Testis (tissue), 3 donors: ENCODE data around the gene BCAS3. TPM values are rescaled to one million over a fixed set of nuclear protein-coding genes. Genes with fewer than 3 reads are reported as not detected.

Experiments
- DNase-seq: peaks from one replicate; pipeline ENCODE4 v3.0.0-alpha.2; 2019
- H3K27ac ChIP-seq, 2 donors: fragments of 200-600 bp; sonication (generic); one replicate each; pipeline ENCODE4 v1.5.1; 2019
- H3K27me3 ChIP-seq: fragments of 200-600 bp; sonication (generic); one replicate; pipeline ENCODE4 v1.5.1; 2019
- H3K36me3 ChIP-seq: fragments of 200-600 bp; sonication (generic); one replicate; pipeline ENCODE4 v1.5.1; 2017; ENCODE audit warnings: low read depth; ENCODE audit errors: missing control alignments
- H3K4me1 ChIP-seq: fragments of 200-600 bp; sonication (generic); one replicate; pipeline ENCODE4 v1.5.1; 2019
- H3K4me3 ChIP-seq, 2 donors: fragments of 200-600 bp; sonication (generic); one replicate each; pipeline ENCODE4 v1.5.1; 2017 to 2019
- H3K9me3 ChIP-seq: fragments of 200-600 bp; sonication (generic); one replicate; pipeline ENCODE4 v1.5.1; 2017
- CTCF ChIP-seq, 3 experiments: fragments of 450-650 bp in 2 of 3; fragments of 200-600 bp in 1 of 3; sonication (generic) in 1 of 3; IDR thresholded peaks; one replicate each; pipeline ENCODE4 v1.5.1; 2016 to 2019; ENCODE audit warnings: antibody characterized with exemption in 3 of 3, mild to moderate bottlenecking in 2 of 3, moderate library complexity in 1 of 3
- POLR2A ChIP-seq: fragments of 450-650 bp; IDR thresholded peaks from one replicate; pipeline ENCODE4 v1.6.1; 2017; ENCODE audit warnings: antibody characterized with exemption, mild to moderate bottlenecking, moderate library complexity
- WGBS, 2 donors: methylation state at CpG; one replicate each; pipeline ENCODE4 v1.1.5; 2018; 5-methylcytosine and 5-hydroxymethylcytosine counted together
- intact Hi-C: fragments of 100-400 bp; cut with DNase I; formaldehyde crosslinking; loops from one replicate; pipeline ENCODE4 v1.15.1; 2023; ENCODE audit warnings: low total_unique reads
- polyA plus RNA-seq: library from polyadenylated mRNA; stranded (reverse); fragments of 350-450 nt; fragmentation: Illumina TruSeq; extraction: RNeasy Lipid Tissue Mini Kit (QIAGEN cat#74804); gene quantifications from one replicate; pipeline ENCODE4 v1.2.3, GENCODE V29; 2014; ENCODE audit warnings: low read depth, low replicate concordance; ENCODE audit not compliant: insufficient read depth
- total RNA-seq, 2 donors: library from RNA; depleted of rRNA; stranded (reverse); fragments of >200 nt; gene quantifications; one replicate each; pipeline ENCODE4 v1.2.3, GENCODE V29; 2016

BCAS3 gene
- total and polyA plus RNA-seq, 3 donors from 2014 or later: 54.8 to 96.7 (median 73.0) TPM

DNA sequence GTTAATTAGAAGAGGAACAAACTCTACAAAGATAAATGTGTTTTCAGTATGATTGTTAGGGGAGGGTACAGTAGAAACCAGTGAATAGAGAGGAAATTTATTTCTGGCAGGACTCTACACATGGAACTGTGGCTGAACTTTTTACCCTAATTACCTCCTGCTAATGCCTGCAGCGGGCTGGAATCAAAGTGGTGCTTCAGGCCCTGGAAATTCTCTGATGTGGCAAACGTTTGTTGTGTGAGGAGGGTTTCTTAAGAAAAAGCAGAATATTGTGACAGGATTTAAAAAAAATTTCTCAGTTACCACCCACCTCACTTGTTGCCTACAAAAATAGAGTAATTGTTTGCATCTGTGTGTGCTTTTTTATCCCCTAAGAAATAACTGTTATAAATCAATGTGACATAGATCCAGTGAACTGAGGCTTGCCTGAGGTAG, 154.5 kb downstream of the BCAS3 start:
- TF ChIP-seq CTCF (IDR thresholded peaks at IDR 0.05) (no peak), POLR2A (no peak)
- H3K36me3 ChIP-seq: no peaks in the 10 kb centered on the region
- H3K4me1 ChIP-seq: no peaks in the 10 kb centered on the region
- H3K4me3 ChIP-seq: no peak overlapping the region
- no peak for DNase-seq
- intact Hi-C loops: no loop called here
- 27 to 33% methylated on average over 2 of the region's 2 CpGs for WGBS, 2 donors
- H3K9me3 ChIP-seq: no peaks in the 10 kb centered on the region
- no peaks in the 10 kb centered on the region for H3K27me3 ChIP-seq
- H3K27ac ChIP-seq: no peak overlapping the region

- H3K9me3 ChIP-seq: no peaks in the 10 kb centered on the region
- TF ChIP-seq CTCF (IDR thresholded peaks at IDR 0.05) (no peak), POLR2A (no peak)
- H3K4me1 ChIP-seq: no peaks in the 10 kb centered on the region
- intact Hi-C loops: no loop called here
- no peak overlapping the region for H3K27ac ChIP-seq
- H3K36me3 ChIP-seq: no peaks in the 10 kb centered on the region
- no peak for DNase-seq
- H3K4me3 ChIP-seq: no peak overlapping the region
- no peaks in the 10 kb centered on the region for H3K27me3 ChIP-seq
Observed at GRCh38 chr17:60832631-60833030, 155.0 kb downstream of the BCAS3 start.

- TF ChIP-seq POLR2A (no peak), CTCF (IDR thresholded peaks at IDR 0.05) (no peak)
- H3K36me3 ChIP-seq: no peaks in the 10 kb centered on the region
- H3K27me3 ChIP-seq: no peaks in the 10 kb centered on the region
- H3K4me3 ChIP-seq: no peak overlapping the region
- 95 to 96% methylated on average over 3 of the region's 3 CpGs for WGBS, 2 donors
- H3K4me1 ChIP-seq: no peaks in the 10 kb centered on the region
- H3K27ac ChIP-seq: no peak overlapping the region
- DNase-seq: no peak
- intact Hi-C loops: no loop called here
- no peaks in the 10 kb centered on the region for H3K9me3 ChIP-seq
Observed at GRCh38 chr17:60840456-60840855, 162.8 kb downstream of the BCAS3 start.

DNA sequence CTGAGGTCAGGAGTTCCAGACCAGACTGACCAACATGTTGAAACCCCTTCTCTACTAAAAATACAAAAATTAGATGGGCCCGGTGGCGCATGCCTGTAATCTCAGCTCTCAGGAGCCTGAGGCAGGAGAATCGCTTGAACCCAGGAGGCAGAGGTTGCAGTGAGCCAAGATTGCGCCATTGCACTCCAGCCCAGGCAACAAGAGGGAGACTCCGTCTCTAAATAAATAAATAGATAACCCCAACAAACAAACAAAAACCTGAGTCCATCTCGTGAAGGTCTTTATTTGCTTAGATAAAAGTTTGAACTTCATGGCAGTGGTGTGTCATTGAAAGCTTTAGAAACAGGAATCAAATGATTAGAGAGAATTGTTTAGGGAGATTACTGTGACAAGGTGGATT, 167.4 kb downstream of the BCAS3 start:
- no peak for TF ChIP-seq CTCF (IDR thresholded peaks at IDR 0.05)
- no peak for TF ChIP-seq POLR2A
- no peak overlapping the region for H3K27ac ChIP-seq
- no peaks in the 10 kb centered on the region for H3K27me3 ChIP-seq
- WGBS, 2 donors: 91 to 92% methylated on average over 6 of the region's 6 CpGs
- H3K4me1 ChIP-seq: no peaks in the 10 kb centered on the region
- DNase-seq: no peak
- H3K9me3 ChIP-seq: no peaks in the 10 kb centered on the region
- intact Hi-C loops: no loop called here
- no peak overlapping the region for H3K4me3 ChIP-seq
- H3K36me3 ChIP-seq: no peaks in the 10 kb centered on the region

GRCh38 chr17:60846175-60846574, 168.5 kb downstream of the BCAS3 start:
- no peaks in the 10 kb centered on the region for H3K9me3 ChIP-seq
- H3K27me3 ChIP-seq: no peaks in the 10 kb centered on the region
- no peak overlapping the region for H3K4me3 ChIP-seq
- no peak overlapping the region for H3K27ac ChIP-seq
- no peaks in the 10 kb centered on the region for H3K4me1 ChIP-seq
- 81 to 86% methylated on average over 1 of the region's 1 CpG for WGBS, 2 donors
- DNase-seq: no peak
- no peaks in the 10 kb centered on the region for H3K36me3 ChIP-seq
- intact Hi-C loops: no loop called here
- TF ChIP-seq POLR2A (no peak), CTCF (IDR thresholded peaks at IDR 0.05) (no peak)
